GM18867 (cell line): Measurements from ENCODE around the gene RALGAPA2.

Experiments
- ATAC-seq: cut with Tn5 transposase; IDR thresholded peaks from one replicate; pipeline ENCODE4 v1.9.1; 2021; ENCODE audit warnings: mild to moderate bottlenecking, moderate library complexity; ENCODE audit not compliant: unreplicated experiment

RALGAPA2 gene

DNA sequence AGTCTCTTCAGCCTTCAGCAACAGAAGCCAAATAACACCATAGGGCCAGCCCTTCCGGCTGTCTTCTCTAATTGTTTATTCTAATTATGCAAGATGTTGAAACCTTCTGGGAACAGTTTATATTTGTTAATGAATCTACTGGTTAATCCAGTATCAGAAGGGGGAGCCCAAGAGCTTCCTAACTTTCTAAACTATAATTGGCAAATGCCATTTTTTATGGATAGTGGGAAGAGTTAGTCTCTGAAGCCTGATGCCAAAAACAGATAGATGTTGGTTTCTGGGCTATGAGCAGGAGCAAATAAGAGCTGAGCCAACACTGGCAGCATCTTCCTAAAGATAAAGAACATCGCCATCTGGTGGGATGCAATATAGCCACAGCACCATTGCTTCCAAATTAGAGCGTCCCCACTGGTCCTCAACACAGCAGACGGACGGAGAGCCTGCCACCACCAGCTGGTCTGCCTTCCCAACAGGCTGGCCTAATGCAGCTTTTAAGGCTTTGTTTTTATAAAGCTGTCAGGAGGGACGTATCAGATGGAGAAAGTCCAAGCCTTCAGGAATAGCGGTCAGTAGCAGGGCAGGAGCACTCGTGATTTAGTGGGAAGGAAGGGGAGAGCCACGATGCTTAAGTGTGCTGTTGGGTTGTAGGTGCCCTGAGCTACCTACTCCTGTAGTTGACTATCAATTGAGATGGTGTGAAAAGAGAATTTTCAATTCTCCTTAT, 118.8 kb downstream of the RALGAPA2 start:
- no peak for ATAC-seq

DNA sequence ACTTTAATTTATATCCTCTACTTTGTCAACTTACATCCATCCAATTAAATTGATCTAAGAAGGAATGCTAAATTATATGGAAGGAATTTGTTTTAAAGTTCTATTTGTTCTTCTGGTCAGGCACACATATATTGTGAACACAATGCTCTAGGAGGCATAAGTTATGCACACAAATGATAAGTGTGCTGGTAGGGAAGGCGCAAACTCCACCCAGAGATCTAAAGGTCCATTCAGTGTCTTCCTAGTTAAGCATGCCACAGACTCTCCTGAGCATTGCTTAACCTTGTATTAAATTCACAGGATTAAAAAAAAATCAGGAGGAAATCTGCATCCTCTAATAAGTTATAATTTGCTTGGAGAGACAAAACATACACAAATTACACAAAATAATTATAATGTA, 127.3 kb downstream of the RALGAPA2 start:
- no peak for ATAC-seq

- ATAC-seq, result no peak
These were observed 129.7 kb downstream of the RALGAPA2 start for GRCh38 chr20:20582734-20583133.

- no peak for ATAC-seq
These were observed 132.3 kb downstream of the RALGAPA2 start for GRCh38 chr20:20580139-20580538.

DNA sequence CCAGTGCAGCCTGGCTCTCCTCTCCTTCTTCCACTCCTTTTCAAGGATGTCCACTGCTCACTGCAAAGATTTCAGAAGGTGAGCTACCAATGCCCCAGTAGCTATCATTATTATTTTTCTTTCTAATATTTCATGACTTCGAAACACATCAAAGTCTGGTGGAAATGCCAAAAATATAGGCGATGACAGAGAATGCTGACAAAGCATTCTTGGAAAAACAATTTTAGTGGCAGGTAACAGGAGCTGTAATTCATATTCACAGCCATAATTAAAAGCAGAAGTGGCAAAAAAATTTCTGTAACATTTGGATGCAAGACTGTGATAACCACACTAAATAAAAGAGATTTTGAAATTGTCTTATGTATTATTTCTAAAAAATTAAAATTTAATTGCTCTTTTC, 133.6 kb downstream of the RALGAPA2 start:
- no peak for ATAC-seq

DNA sequence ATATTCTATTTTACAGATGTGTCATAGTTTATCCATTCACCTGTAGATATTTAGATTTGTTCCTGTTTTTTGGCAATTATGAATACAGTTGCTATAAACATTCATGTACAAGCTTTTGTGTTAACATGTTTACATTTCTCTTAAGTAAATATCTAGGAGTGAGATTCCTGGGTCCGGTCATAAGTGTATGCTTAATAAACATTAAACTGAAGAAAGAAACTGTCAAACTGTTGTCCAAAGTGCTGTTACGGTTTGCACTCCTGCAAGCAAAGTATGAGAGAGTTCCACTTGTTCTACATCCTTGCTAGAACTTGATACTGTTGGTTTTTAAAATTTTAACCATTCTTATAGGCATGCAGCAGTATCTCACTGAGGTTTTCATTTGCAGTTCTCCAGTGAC, 138.6 kb downstream of the RALGAPA2 start:
- no peak for ATAC-seq

GRCh38 chr20:20571068-20571780, 141.2 kb downstream of the RALGAPA2 start:
- peak; percentile 63 for ATAC-seq

DNA sequence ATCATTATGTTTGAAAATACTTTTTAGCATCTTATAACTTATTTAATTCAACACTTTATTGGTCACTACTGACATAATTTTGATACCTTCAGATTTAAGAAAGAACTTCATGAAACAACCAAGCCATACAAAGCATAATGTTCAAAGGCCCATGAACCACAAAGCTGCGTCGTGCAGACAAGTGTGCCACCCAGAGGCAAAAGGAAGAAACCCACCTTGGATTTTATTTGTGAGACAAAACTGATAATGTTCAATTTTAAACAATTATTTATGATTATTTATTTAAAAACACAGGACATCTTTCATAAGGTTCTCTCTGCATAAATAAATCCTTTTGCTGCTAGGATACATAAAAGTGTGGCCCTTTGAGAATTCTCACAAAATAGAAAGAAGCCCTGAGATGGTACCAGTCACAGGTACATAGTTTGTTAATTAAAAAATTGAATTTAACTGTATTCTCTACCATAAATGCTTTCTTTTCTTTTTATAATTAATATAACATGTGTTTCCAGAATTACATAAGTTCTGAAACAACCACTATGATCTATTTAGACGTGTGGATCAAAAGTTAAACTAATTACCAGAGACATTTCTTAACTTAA, 143.7 kb downstream of the RALGAPA2 start:
- ATAC-seq, result no peak

- ATAC-seq, result no peak
These were observed 144.7 kb downstream of the RALGAPA2 start for GRCh38 chr20:20567712-20568111.

- no peak for ATAC-seq
These were observed 145.9 kb downstream of the RALGAPA2 start for GRCh38 chr20:20566516-20566915.

DNA sequence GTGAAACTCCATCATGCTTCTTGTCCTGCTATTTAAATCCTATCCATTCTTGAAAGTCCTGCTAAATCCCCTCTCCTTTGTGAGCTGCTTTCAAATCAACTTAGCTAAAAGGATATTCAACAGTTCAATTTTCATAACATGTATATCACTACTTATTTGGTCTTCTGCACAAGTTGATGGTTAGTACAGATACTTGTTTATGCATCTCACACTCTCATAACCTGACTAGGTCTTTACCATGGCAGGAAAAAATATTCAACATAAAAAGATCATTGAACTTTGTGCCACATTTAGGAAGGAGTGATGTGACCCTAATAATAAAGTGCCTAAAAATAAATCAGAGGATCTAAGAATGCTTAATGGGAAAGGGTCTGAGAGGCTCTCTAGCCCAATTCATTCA, 148.2 kb downstream of the RALGAPA2 start:
- no peak for ATAC-seq

- peak; percentile 73 for ATAC-seq
These were observed 149.9 kb downstream of the RALGAPA2 start for GRCh38 chr20:20562507-20562906.

GRCh38 chr20:20561841-20562240, 150.6 kb downstream of the RALGAPA2 start:
- peak; percentile 62 for ATAC-seq

GRCh38 chr20:20561172-20561571, 151.3 kb downstream of the RALGAPA2 start:
- ATAC-seq, result no peak

GRCh38 chr20:20557406-20557805, 155.0 kb downstream of the RALGAPA2 start:
- no peak for ATAC-seq

DNA sequence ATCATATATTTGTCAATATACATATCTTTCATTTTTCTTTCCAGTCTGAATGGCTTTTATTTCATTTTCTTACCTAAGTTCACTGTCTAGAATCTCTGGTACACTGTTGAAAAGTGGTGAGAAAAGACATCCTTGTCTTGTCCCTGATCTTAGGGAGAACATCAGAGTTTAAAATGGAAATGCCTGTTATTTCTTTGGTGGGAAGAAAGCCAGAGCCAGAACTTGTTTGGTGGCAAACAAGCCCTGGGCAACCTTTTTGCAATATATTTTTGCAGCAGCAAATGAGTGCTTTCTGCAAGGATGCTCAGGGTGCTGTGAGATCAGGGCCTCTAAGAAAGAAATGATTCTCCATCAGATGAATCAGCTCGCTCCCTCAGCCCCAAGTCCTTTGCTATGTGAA, 156.6 kb downstream of the RALGAPA2 start:
- no peak for ATAC-seq

- ATAC-seq, result no peak
These were observed 157.5 kb downstream of the RALGAPA2 start for GRCh38 chr20:20554951-20555350.

DNA sequence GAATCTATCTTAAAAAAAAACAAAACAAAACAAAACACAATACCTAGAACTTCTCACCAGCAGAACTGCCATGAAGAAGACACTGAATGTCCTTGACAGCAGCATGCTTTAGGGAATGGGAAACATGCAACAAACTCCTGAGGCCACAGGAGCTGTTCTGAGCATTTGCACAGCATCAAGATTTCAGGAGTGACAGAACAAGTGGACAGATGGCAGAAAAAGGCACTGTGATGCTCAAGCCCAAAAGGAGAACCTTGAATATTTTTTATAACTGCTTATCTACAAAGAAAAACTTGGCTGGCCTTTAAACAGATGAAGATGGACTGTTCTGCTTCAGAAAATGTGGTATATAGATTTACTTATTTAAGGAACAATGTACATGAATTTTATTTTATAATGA, 158.9 kb downstream of the RALGAPA2 start:
- no peak for ATAC-seq

- no peak for ATAC-seq
These were observed 160.4 kb downstream of the RALGAPA2 start for GRCh38 chr20:20552076-20552475.

- no peak for ATAC-seq
These were observed 161.0 kb downstream of the RALGAPA2 start for GRCh38 chr20:20551409-20551808.

DNA sequence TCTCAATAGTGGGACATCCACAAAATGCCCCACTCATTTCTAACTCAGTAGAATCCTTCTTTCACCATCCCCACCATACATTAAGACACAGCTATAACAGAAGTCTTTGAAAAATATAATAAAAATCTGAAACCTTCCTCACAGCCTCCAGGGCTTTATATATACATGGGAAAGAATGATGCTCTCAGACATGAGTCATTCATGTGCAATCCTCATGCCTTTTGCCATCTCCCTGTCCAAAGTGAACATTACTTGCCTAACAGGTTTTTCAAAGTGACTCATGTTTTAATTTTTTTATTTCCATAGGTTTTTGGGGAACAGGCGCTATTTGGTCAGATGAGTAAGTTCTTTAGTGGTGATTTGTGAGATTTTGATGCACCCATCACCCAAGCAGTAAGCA, 162.7 kb downstream of the RALGAPA2 start:
- no peak for ATAC-seq

DNA sequence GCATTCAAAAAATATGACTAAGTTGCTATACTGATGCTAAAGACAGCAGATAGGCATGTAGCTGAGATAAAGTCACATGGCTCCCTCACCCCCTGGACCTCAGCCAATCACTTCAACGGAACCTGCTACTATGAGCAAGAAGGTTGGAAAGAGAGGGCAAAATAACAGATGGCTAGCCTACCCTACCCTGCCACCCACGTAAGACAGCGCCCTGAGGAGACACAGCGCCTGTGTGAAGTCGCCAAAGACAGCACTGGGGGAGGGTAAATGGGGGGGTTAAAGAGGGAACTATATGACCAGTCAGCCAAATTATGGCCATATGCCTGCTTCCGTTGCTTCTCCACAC, 163.2 kb downstream of the RALGAPA2 start:
- ATAC-seq, result no peak
